Epithelial cell of esophagus (primary cell): ENCODE data around the gene ZCCHC17.

Experiments
- DNase-seq: peaks from one replicate; pipeline ENCODE4 v3.0.0; 2010; ENCODE audit warnings: low read depth
- H3K4me3 ChIP-seq: 2 replicates; pipeline ENCODE4 v1.5.1; 2011; ENCODE audit warnings: mild to moderate bottlenecking, low read length, control low read depth
- TF ChIP-seq, protein P1 (sequence below): IDR thresholded peaks from 2 replicates; pipeline ENCODE4 v1.5.1; 2011; ENCODE audit warnings: low read depth, mild to moderate bottlenecking, low read length, control low read depth, inconsistent platforms; ENCODE audit not compliant: insufficient read depth; ENCODE audit errors: missing control alignments

ZCCHC17 gene

DNA sequence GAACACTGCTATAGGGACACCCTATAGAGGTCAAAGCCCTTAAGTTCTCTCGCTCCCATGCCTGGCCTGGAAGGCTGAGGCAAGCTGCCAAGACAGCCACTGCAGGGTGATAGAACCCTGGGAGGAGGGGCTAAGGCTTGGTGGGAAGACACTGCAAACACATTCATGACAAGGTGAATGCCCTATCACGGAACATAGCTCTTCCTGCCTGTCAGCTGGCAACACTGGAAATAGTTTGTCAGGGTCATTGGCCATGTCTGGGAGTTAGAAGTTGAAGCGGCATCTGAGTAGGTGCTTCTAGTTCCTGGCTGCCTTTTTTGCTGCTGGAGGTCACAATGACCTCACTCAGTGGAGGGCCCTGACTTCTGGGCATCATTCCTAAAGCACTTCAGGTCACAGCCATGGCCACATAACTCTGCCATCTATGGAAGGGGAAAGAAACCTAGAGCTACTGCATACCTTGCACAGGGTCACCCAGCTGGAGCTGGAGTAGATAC lies 71.8 kb downstream of the ZCCHC17 start:
- TF ChIP-seq, protein P1, sequence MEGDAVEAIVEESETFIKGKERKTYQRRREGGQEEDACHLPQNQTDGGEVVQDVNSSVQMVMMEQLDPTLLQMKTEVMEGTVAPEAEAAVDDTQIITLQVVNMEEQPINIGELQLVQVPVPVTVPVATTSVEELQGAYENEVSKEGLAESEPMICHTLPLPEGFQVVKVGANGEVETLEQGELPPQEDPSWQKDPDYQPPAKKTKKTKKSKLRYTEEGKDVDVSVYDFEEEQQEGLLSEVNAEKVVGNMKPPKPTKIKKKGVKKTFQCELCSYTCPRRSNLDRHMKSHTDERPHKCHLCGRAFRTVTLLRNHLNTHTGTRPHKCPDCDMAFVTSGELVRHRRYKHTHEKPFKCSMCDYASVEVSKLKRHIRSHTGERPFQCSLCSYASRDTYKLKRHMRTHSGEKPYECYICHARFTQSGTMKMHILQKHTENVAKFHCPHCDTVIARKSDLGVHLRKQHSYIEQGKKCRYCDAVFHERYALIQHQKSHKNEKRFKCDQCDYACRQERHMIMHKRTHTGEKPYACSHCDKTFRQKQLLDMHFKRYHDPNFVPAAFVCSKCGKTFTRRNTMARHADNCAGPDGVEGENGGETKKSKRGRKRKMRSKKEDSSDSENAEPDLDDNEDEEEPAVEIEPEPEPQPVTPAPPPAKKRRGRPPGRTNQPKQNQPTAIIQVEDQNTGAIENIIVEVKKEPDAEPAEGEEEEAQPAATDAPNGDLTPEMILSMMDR: no peak
- H3K4me3 ChIP-seq: no peak overlapping the region
- no peak for DNase-seq

DNA sequence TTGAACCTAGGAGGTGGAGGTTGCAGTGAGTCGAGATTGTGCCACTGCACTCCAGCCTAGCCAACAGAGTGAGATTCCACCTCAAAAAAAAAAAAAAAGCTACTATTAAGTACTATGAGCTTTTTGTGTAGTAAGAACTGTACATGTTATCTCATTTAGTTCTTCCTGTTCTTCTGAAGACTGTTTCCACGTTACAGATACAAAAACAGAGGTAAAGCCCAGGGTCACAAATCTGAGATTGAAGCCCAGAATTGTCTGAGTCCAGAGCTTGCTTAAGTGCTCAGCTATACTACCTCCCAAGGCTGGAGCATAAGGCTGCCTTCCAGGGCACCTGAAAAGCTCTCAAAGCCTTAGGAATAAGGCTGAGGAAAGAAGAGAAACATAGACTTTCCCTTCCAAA lies 73.2 kb downstream of the ZCCHC17 start:
- H3K4me3 ChIP-seq: no peak overlapping the region
- TF ChIP-seq, protein P1: no peak
- no peak for DNase-seq

DNA sequence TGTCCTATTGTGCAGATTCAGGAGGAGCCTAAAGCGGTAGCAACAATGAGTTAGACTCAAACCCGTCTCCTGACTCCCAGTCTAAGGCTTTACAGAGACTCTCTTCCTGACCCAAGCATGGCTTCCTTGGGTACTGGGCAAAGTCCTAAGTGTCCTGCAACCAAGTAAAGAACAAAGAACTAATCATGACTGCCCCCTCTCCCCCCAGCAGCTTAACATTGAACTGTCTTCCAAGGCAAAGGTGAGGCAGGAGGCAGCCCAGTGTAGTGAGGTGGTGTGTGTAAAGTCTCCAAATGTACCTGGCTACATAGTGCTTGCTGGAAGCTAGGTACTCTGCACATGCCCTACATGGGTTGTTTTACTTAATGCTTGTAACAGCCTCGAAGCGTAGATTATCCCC lies 73.7 kb downstream of the ZCCHC17 start:
- TF ChIP-seq, protein P1: no peak
- no peak for DNase-seq
- no peak overlapping the region for H3K4me3 ChIP-seq

DNA sequence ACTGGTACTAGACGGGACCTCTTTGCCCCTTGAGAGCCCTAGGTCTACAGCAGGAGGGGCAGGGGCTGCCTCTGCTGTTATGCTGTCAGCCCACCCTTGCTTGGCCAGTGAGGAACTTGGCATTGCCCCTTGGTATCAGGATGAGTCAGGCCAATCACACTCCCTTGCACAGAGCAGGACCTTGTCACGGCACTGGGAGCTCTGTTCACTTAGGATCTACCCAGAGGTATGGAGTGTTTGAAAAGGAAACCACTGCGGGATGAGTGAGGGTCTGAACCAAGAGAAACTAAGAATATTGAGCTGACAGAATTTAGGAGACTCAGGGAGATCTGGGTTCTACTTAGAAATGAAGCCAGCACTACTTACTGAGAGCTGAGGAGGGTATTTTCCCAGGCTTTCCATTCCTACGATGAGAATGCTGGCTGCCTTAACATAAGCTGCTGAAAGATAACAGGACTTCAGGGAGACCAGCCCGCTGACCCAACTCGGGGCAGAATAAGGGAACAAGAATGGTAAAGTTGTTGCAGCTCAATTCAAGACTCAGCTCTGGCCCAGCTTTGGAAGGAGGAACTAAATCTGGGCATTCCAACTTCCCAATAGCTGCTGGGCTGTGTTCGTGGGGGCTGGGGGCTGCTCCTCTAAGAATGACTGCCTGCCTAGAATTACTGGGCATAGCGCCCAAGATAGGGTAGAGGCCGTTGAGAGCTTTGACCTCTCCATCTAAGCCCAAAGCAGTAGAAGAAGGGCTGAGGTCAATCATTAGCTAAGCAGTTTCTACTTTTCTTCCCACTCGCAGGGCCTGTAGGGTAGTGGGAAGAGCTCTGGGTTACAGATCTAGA lies 74.5 kb downstream of the ZCCHC17 start:
- no peak overlapping the region for H3K4me3 ChIP-seq
- TF ChIP-seq, protein P1: no peak
- DNase-seq: no peak

DNA sequence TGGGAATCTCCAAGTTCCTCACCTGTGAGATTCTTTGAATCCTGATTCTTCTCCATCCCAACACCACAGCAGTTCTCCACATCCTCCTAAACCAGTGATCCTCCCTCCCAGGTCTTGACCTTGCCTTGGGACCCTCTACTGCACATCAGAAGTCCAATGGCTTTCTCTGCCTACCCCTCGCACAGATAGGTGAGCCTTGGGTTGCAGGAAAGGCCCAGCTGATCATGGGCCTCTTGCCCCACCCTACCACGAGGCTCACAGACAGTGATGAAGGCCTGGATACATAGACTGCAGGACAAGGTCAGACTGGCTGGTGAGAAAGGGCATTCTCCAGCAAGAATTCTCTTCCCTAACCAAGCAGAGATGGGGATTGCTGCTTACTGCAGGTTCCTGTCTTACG lies 75.2 kb downstream of the ZCCHC17 start:
- TF ChIP-seq, protein P1: no peak
- H3K4me3 ChIP-seq: no peak overlapping the region
- no peak for DNase-seq

DNA sequence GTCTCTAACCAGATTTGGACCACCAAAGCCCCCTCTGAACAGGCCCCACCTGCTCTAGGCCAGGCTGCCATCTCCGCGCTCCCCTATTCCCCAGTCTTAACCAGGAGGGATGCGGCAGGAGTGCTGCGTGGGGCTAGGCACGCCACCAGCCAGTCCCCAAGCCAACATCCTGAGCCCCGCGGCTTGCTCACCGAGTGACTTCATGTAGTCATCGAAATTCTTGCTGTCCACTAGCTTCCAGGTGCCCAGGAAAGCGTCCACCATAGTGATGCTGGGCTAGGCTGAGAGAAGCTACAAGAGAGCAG lies 75.9 kb downstream of the ZCCHC17 start:
- TF ChIP-seq, protein P1: no peak
- DNase-seq: no peak
- H3K4me3 ChIP-seq: peak overlapping the region; percentile 37
